ENCODE measurements around the gene WDR33.
"Not testable (repeated sequence)": the region's sequence is repeated elsewhere in the genome, so short reads cannot be mapped to it uniquely, and the experiment has no call there.

WDR33 gene

GRCh38 chr2:127807678-127808353 lies 3.2 kb downstream of the WDR33 start:
- DNase-seq: no peak

DNA sequence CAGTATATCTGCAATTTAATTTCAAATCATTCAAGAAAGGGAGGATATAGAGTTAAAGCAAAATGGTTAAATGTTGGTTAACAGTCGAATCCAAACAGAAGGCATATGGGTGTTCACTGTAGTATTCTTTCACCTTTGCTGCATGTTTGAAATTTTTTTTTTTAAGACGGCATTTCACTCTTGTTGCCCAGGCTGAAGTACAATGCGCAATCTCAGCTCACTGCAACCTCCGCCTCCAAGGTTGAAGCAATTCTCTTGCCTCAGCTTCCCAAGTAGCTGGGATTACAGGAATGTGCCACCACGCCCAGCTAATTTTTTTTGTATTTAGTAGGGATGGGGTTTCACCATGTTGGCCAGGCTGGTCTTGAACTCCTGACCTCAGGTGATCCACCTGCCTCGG lies 4.1 kb downstream of the WDR33 start:
- not testable (repeated sequence) for DNase-seq

DNA sequence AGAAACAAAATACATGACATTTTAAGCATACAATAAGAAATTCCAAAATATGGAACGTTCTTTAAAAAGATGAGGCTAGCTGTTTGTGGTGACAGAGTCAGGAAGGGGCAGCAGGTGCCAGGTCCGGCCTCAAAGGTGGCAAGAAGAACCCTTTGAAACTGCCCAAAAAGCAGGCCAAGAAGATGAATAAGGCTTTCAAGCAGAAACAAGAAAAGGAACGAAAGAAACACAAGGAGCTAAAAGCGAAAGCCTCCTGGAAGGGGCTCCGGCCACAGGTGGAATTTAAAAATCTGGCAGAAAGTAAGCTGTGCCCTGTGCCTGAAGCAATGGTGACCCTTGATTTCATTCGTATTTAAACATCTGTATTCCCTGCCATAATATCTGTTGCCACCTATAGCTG lies 5.5 kb downstream of the WDR33 start:
- no peak for DNase-seq

GRCh38 chr2:127799926-127800325 lies 11.0 kb downstream of the WDR33 start:
- DNase-seq: no peak

- DNase-seq: no peak
These were observed 14.6 kb downstream of the WDR33 start for GRCh38 chr2:127796389-127796788.

DNA sequence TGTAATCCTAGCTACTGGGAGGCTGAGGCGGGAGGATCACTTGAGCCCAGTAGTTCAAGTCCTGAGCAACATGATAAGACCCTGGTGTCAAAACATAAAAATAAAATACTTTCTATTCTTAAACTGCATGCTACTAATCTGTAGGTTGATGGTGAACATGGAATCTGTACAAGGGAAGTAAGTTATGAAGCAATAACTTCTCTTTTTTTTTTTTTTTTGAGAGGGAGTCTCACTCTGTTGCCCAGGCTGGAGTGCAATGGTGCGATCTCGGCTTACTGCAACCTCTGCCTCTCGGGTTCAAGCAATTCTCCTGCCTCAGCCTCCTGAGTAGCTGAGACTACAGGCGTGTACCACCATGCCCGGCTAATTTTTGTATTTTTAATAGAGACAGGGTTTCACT lies 16.1 kb downstream of the WDR33 start:
- not testable (repeated sequence) for DNase-seq

DNA sequence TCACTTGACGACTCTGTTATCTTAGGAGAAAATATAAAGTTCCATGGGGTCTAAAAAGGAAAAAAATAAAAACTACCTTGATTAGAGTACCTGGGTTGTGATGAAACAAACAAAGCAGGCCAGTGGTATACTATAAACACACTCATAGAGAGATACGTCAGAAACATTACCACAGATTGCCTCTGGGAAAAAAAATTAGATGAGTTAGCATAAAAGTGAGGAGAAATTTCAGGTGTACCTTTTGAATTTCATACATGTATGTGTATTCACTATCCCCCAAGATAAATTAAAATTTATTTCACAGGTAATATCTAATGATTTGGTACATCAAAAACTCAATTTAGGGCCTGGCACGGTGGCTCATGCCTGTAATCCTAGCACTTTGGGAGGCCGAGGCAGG lies 18.2 kb downstream of the WDR33 start:
- no peak for DNase-seq

- no peak for DNase-seq
These were observed 20.1 kb downstream of the WDR33 start for GRCh38 chr2:127790694-127791529.

DNA sequence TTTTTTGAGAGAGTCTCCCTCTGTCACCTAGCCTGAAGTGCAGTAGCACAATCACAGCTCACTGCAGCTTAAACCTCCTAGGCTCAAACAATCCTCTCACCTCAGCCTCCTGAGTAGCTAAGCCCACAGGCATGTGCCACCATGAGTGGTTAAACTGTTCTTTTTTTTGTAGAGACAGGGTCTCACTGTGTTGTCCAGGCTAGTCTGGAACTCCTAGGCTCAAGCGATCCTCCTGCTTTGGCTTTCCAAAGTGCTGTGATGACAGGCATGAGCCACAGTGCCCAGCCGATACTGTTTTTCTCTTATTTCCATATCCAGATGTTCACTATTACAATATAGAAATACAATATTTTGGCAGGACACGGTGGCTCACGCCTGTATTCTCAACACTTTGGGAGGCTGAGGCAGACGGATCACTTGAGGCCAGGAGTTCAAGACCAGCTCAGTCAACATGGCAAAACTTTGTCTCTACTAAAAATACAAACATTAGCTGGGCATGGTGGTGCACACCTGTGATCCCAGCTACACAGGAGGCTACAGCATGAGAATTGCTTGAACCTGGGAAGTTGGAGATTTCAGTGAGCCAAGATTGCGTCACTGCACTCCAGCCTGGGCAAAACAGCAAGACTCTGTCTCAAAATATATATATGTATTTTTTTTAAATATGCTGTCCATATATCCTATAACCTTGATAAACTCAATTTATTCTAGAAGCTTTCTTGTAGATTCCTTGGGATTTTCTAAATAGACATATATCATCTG lies 24.7 kb downstream of the WDR33 start:
- DNase-seq: no peak

DNA sequence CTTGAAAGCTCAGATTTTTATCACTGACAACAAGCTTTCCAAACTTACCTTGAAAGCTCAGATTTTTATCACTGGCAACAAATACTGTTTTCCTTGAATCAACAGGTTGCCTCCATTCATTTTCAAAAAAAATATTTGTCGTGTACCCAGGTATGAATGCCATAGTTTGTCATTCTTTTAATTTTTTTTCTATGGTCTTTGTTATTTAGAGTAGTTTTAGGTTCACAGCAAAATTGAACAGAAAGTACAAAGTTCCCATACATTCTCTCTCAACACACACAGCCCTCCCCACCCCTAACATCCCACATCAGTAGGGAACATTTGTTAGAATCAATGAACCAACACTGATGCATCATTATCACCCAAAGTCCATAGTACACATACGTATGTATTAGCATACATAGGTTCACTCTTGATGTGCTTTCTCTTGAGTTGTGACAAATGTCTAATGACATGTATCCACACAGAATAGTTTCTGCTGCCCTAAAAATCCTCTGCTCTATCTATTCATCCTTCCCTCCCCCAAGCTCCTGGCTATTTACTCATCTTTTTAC lies 25.9 kb downstream of the WDR33 start:
- DNase-seq: no peak

GRCh38 chr2:127783101-127783500 lies 27.9 kb downstream of the WDR33 start:
- no peak for DNase-seq

- no peak for DNase-seq
These were observed 32.1 kb downstream of the WDR33 start for GRCh38 chr2:127778850-127779249.

DNA sequence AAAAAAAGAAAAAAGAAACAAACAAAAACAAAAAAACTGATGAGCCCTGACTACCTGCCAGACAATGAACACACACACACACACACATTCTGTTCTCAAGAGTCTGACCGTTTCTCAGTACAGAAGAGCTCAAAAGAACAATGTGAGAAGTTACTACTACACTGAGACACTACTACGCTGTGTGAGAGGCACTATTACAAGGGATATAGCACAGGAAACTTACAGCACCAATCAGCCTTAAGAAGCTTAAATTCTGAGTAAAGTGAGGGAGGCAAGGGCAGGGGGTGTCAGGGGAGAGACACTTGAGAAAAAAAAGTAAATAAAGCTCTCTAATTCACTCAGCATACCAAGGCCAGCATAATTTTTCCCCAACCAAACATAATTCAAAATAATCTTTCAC lies 32.5 kb downstream of the WDR33 start:
- no peak for DNase-seq

- no peak for DNase-seq
These were observed 34.7 kb downstream of the WDR33 start for GRCh38 chr2:127776122-127776780.

DNA sequence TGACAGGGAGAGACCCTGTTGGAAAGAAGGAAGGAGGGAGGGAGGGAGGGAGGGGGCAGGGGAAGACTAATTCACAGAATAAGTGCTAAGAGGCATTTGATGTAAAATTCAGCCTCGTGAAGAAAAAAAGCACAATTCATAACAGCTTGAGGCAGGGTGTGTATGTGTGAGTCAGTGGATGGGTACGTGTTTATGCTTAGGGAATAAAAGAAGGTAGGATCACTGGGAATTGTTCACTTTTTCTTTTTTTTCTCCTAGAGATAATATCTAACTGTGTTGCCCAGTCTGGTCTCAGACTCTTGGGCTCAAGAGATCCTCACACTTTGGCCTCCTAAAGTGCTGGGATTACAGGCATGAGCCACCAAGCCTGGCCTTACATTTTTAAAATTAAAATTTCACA lies 39.2 kb downstream of the WDR33 start:
- DNase-seq: no peak

DNA sequence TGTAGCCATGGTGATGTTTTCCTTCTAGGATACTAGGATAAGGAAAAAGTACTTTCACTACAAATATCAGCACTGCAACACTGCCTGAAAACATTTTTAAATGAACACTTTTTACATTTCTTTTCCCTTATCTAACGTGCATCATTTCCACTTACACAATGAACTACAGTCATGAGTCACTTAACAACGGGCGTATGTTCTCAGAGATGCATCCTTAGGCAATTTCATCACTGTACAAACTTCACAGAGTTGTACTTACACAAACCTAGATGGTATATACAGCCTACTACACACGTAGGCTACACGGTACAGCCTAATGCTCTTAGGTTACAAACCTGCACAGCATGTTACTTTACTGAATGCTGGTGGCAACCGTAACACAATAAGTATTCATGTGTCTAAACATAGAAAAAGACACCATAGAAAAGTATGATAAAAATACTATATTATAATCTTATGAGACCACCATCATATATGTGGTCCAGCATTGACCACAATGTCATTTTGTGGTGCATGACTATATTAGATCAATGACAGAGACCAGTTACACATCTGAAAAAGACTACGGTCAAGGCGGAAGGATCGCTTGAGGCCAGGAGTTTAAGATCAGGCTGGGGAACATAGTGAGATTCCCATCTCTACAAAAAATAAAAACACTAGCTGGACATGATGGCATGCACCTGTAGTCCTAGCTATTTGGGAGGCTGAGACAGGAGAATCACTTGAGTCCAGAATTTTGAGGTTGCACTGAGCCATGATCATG lies 39.8 kb downstream of the WDR33 start:
- DNase-seq: no peak

DNA sequence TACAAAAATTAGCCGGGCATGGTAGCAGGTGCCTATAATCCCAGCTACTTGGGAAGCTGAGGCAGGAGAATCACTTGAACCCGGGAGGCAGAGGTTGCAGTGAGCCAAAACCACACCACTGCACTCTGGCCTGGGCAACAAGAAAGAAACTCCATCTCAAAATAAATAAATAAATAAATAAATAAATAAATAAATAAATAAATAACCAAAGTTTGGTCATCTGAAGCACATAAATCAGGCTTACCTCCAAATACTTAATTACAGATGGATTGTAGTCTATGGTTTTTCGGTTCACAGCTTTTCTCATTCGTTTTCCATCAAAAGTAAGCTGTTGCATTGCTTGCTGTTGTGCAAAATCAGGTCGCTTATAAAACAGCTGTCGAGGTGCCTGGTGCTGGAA lies 40.4 kb downstream of the WDR33 start:
- DNase-seq: not testable (repeated sequence)

DNA sequence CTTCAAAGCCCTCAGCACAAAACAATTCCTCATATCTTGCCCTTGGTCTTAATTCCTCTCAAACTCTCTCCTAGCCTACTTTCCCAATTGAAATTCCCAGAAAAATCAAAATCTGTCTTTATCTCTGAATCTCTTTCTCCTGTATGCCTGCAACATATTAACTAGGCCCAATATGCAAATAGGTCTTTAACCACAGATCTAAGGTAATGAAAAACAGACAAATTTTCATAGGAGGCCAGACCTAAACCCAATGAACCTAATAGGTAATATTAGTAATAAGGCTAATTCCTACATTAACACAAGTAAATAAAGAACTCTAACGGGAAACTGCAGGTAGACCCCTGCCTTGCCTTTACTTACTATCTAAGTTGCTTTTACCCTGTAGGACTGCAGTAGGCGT lies 41.4 kb downstream of the WDR33 start:
- DNase-seq: no peak

GRCh38 chr2:127768775-127769479 lies 42.0 kb downstream of the WDR33 start:
- no peak for DNase-seq

GRCh38 chr2:127763776-127764175 lies 47.2 kb downstream of the WDR33 start:
- DNase-seq: no peak

- DNase-seq: no peak
These were observed 48.1 kb downstream of the WDR33 start for GRCh38 chr2:127762846-127763245.
